Measurements from ENCODE around the gene CLCN5. TPM values are rescaled to one million over a fixed set of nuclear protein-coding genes. Genes with fewer than 3 reads are reported as not detected.

CLCN5 gene
- total RNA-seq, 4 donors from 2014 or later: 5.2 to 31.8 (median 9.0) TPM

DNA sequence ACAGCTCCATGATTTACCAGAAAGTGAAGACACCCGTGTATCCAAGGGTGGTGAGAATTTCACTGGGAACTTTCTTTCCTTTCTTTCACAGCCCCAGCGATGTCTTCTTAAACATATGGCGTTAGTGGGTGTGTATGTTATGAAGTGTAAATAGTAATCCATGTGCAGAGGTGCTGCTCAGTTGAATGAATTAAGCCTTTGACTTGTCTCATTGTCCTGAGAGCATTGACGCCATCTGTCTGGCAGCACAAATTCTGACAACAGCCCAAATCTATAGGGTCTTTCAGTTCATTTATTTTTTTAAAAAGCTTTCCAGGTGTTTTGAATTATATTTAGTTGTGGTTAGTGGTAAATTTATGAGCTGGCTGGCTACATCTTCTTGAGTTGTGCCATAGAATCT lies 69.4 kb downstream of the CLCN5 start:
- no peak overlapping the region for H3K4me3 ChIP-seq (ENCODE audit: low read depth, poor library complexity, severe bottlenecking)
- 66 to 86% methylated on average over 4 of the region's 4 CpGs for WGBS, 2 donors
- intact Hi-C loops (cut with DNase I; ENCODE audit: low total_unique reads): no loop called here
- DNase-seq (ENCODE audit: low spot score in 2 of 2): no peak
- TF ChIP-seq, protein P1, sequence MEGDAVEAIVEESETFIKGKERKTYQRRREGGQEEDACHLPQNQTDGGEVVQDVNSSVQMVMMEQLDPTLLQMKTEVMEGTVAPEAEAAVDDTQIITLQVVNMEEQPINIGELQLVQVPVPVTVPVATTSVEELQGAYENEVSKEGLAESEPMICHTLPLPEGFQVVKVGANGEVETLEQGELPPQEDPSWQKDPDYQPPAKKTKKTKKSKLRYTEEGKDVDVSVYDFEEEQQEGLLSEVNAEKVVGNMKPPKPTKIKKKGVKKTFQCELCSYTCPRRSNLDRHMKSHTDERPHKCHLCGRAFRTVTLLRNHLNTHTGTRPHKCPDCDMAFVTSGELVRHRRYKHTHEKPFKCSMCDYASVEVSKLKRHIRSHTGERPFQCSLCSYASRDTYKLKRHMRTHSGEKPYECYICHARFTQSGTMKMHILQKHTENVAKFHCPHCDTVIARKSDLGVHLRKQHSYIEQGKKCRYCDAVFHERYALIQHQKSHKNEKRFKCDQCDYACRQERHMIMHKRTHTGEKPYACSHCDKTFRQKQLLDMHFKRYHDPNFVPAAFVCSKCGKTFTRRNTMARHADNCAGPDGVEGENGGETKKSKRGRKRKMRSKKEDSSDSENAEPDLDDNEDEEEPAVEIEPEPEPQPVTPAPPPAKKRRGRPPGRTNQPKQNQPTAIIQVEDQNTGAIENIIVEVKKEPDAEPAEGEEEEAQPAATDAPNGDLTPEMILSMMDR (IDR thresholded peaks at IDR 0.05): no peak
- no peak for TF ChIP-seq POLR2A (IDR thresholded peaks at IDR 0.05)

- no peak overlapping the region for H3K4me3 ChIP-seq (ENCODE audit: low read depth, poor library complexity, severe bottlenecking)
- 71 to 78% methylated on average over 1 of the region's 1 CpG for WGBS, 2 donors
- intact Hi-C loops (cut with DNase I; ENCODE audit: low total_unique reads): no loop called here
- no peak for TF ChIP-seq POLR2A (IDR thresholded peaks at IDR 0.05)
- TF ChIP-seq, protein P1 (IDR thresholded peaks at IDR 0.05): no peak
- no peak for DNase-seq (ENCODE audit: low spot score in 2 of 2)
Measured at GRCh38 chrX:49992853-49993252, 70.5 kb downstream of the CLCN5 start.

GRCh38 chrX:49993661-49994060 lies 71.3 kb downstream of the CLCN5 start:
- intact Hi-C loops (cut with DNase I; ENCODE audit: low total_unique reads): no loop called here
- DNase-seq (ENCODE audit: low spot score in 2 of 2): no peak

GRCh38 chrX:49995107-49995731 lies 72.8 kb downstream of the CLCN5 start:
- WGBS, 2 donors: 73 to 77% methylated on average over 10 of the region's 10 CpGs
- no peak overlapping the region for H3K4me3 ChIP-seq (ENCODE audit: low read depth, poor library complexity, severe bottlenecking)
- no peak for TF ChIP-seq POLR2A (IDR thresholded peaks at IDR 0.05)
- TF ChIP-seq, protein P1 (IDR thresholded peaks at IDR 0.05): no peak
- DNase-seq (ENCODE audit: low spot score in 2 of 2): no peak
- intact Hi-C loops (cut with DNase I; ENCODE audit: low total_unique reads): no loop called here

More at GRCh38 chrX:49993661-49994060, 71.3 kb downstream of the CLCN5 start:
- WGBS, 2 donors: 69 to 85% methylated on average over 1 of the region's 1 CpG
- TF ChIP-seq, protein P1 (IDR thresholded peaks at IDR 0.05): no peak
- TF ChIP-seq POLR2A (IDR thresholded peaks at IDR 0.05): no peak
- no peak overlapping the region for H3K4me3 ChIP-seq (ENCODE audit: low read depth, poor library complexity, severe bottlenecking)

GRCh38 chrX:49995795-49996455 lies 73.5 kb downstream of the CLCN5 start:
- DNase-seq (ENCODE audit: low spot score in 2 of 2): no peak
- no peak overlapping the region for H3K4me3 ChIP-seq (ENCODE audit: low read depth, poor library complexity, severe bottlenecking)
- 46 to 52% methylated on average over 2 of the region's 2 CpGs for WGBS, 2 donors
- intact Hi-C loops (cut with DNase I; ENCODE audit: low total_unique reads): no loop called here
- TF ChIP-seq, protein P1 (IDR thresholded peaks at IDR 0.05): no peak
- TF ChIP-seq POLR2A (IDR thresholded peaks at IDR 0.05): no peak
